Tibial artery (tissue), 4 donors: ENCODE measurements around the gene SLITRK3.

ENCODE experiments used
- DNase-seq, 2 donors: peaks; one replicate each; pipeline ENCODE4 v3.0.0-alpha.2; 2019
- H3K27ac ChIP-seq, 2 donors: fragments of 200-600 bp; sonication (generic) in 1 of 2; 1 replicate in 1 of 2; 2 replicates in 1 of 2; pipeline ENCODE4 v1.5.1; 2018 to 2019; ENCODE audit warnings: mild to moderate bottlenecking in 1 of 2
- H3K27me3 ChIP-seq, 2 donors: fragments of 200-600 bp; sonication (generic) in 1 of 2; one replicate each; pipeline versions ENCODE4 v1.5.1 to v1.6.0; 2016 to 2019
- H3K36me3 ChIP-seq, 3 donors: fragments of 200-600 bp; sonication (generic) in 2 of 3; one replicate each; pipeline ENCODE4 v1.5.1; 2016 to 2019; ENCODE audit warnings: mild to moderate bottlenecking in 2 of 3
- H3K4me1 ChIP-seq, 4 donors: fragments of 200-600 bp; sonication (generic) in 2 of 4; 1 replicate in 3 of 4; 2 replicates in 1 of 4; pipeline ENCODE4 v1.5.1; 2016 to 2019
- H3K4me3 ChIP-seq, 2 donors: fragments of 200-600 bp; sonication (generic) in 1 of 2; 1 replicate in 1 of 2; 2 replicates in 1 of 2; pipeline ENCODE4 v1.5.1; 2018 to 2019; ENCODE audit warnings: mild to moderate bottlenecking in 2 of 2
- H3K9me3 ChIP-seq, 3 donors: fragments of 200-600 bp; sonication (generic) in 1 of 3; one replicate each; pipeline ENCODE4 v1.5.1; 2016 to 2019
- CTCF ChIP-seq, 2 experiments: fragments of 200-600 bp in 1 of 2; fragments of 450-650 bp in 1 of 2; IDR thresholded peaks; one replicate each; pipeline ENCODE4 v1.5.1; 2017 to 2019; ENCODE audit warnings: antibody characterized with exemption in 2 of 2, mild to moderate bottlenecking in 1 of 2, moderate library complexity in 1 of 2
- intact Hi-C: fragments of 100-400 bp; cut with DNase I; formaldehyde crosslinking; loops from one replicate; pipeline ENCODE4 v1.15.0; 2023; ENCODE audit warnings: low total_unique reads

SLITRK3 gene

GRCh38 chr3:165188452-165188851 is 7.7 kb downstream of the SLITRK3 start:
- Histone ChIP-seq H3K4me1 (peaks cover 0 to 10% (median 4%) of the 10 kb centered on the region in 4 donors), H3K27me3 (peaks cover 0 to 8% of the 10 kb centered on the region in 2 donors), H3K9me3 (no peaks in the 10 kb centered on the region), H3K27ac (no peak overlapping the region), H3K36me3 (no peaks in the 10 kb centered on the region), H3K4me3 (no peak overlapping the region)
- peak in 1 of 2 donors; percentile 61 for DNase-seq
- no peak for TF ChIP-seq CTCF (IDR thresholded peaks at IDR 0.05)
- intact Hi-C loops, result no loop called here

GRCh38 chr3:165185707-165186327 is 10.4 kb downstream of the SLITRK3 start:
- Histone ChIP-seq H3K9me3 (no peaks in the 10 kb centered on the region), H3K36me3 (no peaks in the 10 kb centered on the region), H3K27me3 (no peaks in the 10 kb centered on the region), H3K4me1 (no peaks in the 10 kb centered on the region), H3K27ac (no peak overlapping the region), H3K4me3 (no peak overlapping the region)
- intact Hi-C loops, result no loop called here
- DNase-seq, result no peak
- peak; percentile 67 to 81 for TF ChIP-seq CTCF (IDR thresholded peaks at IDR 0.05)

- H3K4me3 ChIP-seq, result no peak overlapping the region
- TF ChIP-seq CTCF (IDR thresholded peaks at IDR 0.05), result no peak
- H3K27ac ChIP-seq, result no peak overlapping the region
Observed at GRCh38 chr3:165181556-165181955, 14.6 kb downstream of the SLITRK3 start.

GRCh38 chr3:165170236-165170635 is 25.9 kb downstream of the SLITRK3 start:
- H3K27ac ChIP-seq, result no peak overlapping the region
- intact Hi-C loops, result no loop called here
- no peak overlapping the region for H3K4me3 ChIP-seq
- no peak for DNase-seq
- no peaks in the 10 kb centered on the region for H3K27me3 ChIP-seq
- no peak for TF ChIP-seq CTCF (IDR thresholded peaks at IDR 0.05)
- H3K4me1 ChIP-seq, result no peaks in the 10 kb centered on the region
- H3K36me3 ChIP-seq, result no peaks in the 10 kb centered on the region
- no peaks in the 10 kb centered on the region for H3K9me3 ChIP-seq

More at GRCh38 chr3:165181556-165181955, 14.6 kb downstream of the SLITRK3 start:
- no peak for DNase-seq
- Histone ChIP-seq H3K27me3 (no peaks in the 10 kb centered on the region), H3K4me1 (no peaks in the 10 kb centered on the region), H3K36me3 (no peaks in the 10 kb centered on the region), H3K9me3 (no peaks in the 10 kb centered on the region)
- intact Hi-C loops, result no loop called here

GRCh38 chr3:165169368-165169767 is 26.8 kb downstream of the SLITRK3 start:
- Histone ChIP-seq H3K4me3 (no peak overlapping the region), H3K27ac (no peak overlapping the region), H3K27me3 (no peaks in the 10 kb centered on the region), H3K4me1 (no peaks in the 10 kb centered on the region), H3K36me3 (no peaks in the 10 kb centered on the region), H3K9me3 (no peaks in the 10 kb centered on the region)
- intact Hi-C loops, result no loop called here
- no peak for DNase-seq
- TF ChIP-seq CTCF (IDR thresholded peaks at IDR 0.05), result no peak

GRCh38 chr3:165162883-165163282 is 33.3 kb downstream of the SLITRK3 start:
- no peaks in the 10 kb centered on the region for H3K27me3 ChIP-seq
- H3K36me3 ChIP-seq, result no peaks in the 10 kb centered on the region
- H3K4me3 ChIP-seq, result no peak overlapping the region
- no peaks in the 10 kb centered on the region for H3K9me3 ChIP-seq
- H3K27ac ChIP-seq, result no peak overlapping the region
- intact Hi-C loops, result no loop called here
- no peak for TF ChIP-seq CTCF (IDR thresholded peaks at IDR 0.05)
- no peaks in the 10 kb centered on the region for H3K4me1 ChIP-seq
- DNase-seq, result no peak
